HCT116 (cell line): ENCODE measurements around the gene SKAP1. TPM values are rescaled to one million over a fixed set of nuclear protein-coding genes. Genes with fewer than 3 reads are reported as not detected.

Experiments
- ATAC-seq: fragments of 200-7000 bp; cut with Tn5 transposase; 2 replicates; pipeline ENCODE4 v1.9.1; 2020; ENCODE audit warnings: mild to moderate bottlenecking, moderate library complexity
- BruUV-seq: library from RNA; stranded (reverse); fragments of 400-500 nt; replicated peaks from 2 replicates; lab custom pipeline; 2021; lab: Mats Ljungman, UMichigan
- CTCF ChIA-PET: fragments of 300-600 bp; sonication (Branson Sonifier 250); formaldehyde crosslinking; loops from one replicate; lab custom pipeline; 2021; ENCODE audit warnings: antibody characterized with exemption; lab: Charles Lee
- POLR2A ChIA-PET: fragments of 300-600, 350-600 bp; sonication (Branson Sonifier 250); formaldehyde crosslinking; loops from one replicate; lab custom pipeline; 2021; ENCODE audit warnings: antibody characterized with exemption; lab: Charles Lee
- RAD21 ChIA-PET, 2 experiments: fragments of 300-600 bp; sonication (Branson Sonifier 250); formaldehyde crosslinking; loops; one replicate each; lab custom pipeline; 2023; ENCODE audit warnings: low total read pairs in 2 of 2; ENCODE audit not compliant: uncharacterized antibody in 2 of 2, unreplicated experiment in 2 of 2, low non-redundant PET in 1 of 2; lab: Charles Lee
- DNase-seq: peaks from one replicate; pipeline ENCODE4 v3.0.0-alpha.2; 2010; ENCODE audit warnings: low read depth, low spot score
- H2AFZ ChIP-seq: fragments of 200-600 bp; shearing (Covaris generic), sonication (generic); 2 replicates; pipeline ENCODE4 v1.6.1; 2017; ENCODE audit warnings: low read depth, mixed run types, mixed read lengths, antibody characterized with exemption, low read length; ENCODE audit not compliant: poor library complexity, severe bottlenecking
- H3K27ac ChIP-seq: 2 replicates; pipeline ENCODE4 v1.5.1; 2012; ENCODE audit warnings: low read depth, low read length
- H3K27me3 ChIP-seq: fragments of 200-600 bp; sonication (generic); 2 replicates; pipeline ENCODE4 v1.6.1; 2016; ENCODE audit warnings: mixed run types, low read length, mixed read lengths; ENCODE audit not compliant: insufficient read depth
- H3K36me3 ChIP-seq, 2 experiments: fragments of 200-500 bp in 1 of 2; fragments of 200-600 bp in 1 of 2; sonication (Bioruptor generic) in 1 of 2; sonication (generic) in 1 of 2; 2 replicates each; pipeline versions ENCODE4 v1.5.1 to v1.6.1; 2014 to 2016; ENCODE audit warnings: low read length in 2 of 2, inconsistent platforms in 1 of 2, mixed read lengths in 1 of 2, mixed run types in 1 of 2; ENCODE audit not compliant: insufficient read depth in 2 of 2, control insufficient read depth in 1 of 2
- H3K4me1 ChIP-seq, 2 experiments: fragments of 200-600 bp in 1 of 2; sonication (generic) in 1 of 2; 2 replicates each; pipeline versions ENCODE4 v1.5.1 to v1.6.1; 2012 to 2017; ENCODE audit warnings: low read length in 2 of 2, inconsistent platforms in 1 of 2, mild to moderate bottlenecking in 1 of 2, mixed read lengths in 1 of 2, mixed run types in 1 of 2, moderate library complexity in 1 of 2; ENCODE audit not compliant: insufficient read depth in 2 of 2, control insufficient read depth in 1 of 2
- H3K4me2 ChIP-seq: fragments of 200-600 bp; sonication (generic); 2 replicates; pipeline ENCODE4 v1.6.1; 2017; ENCODE audit warnings: mixed run types, low read length, mixed read lengths
- H3K4me3 ChIP-seq, 2 experiments: fragments of 200-600 bp in 1 of 2; sonication (generic) in 1 of 2; replicated peaks in 1 of 2; 2 replicates each; pipeline ENCODE4 v1.5.1; 2011 to 2016; ENCODE audit warnings: low read length in 2 of 2, control low read depth in 1 of 2, low read depth in 1 of 2, mild to moderate bottlenecking in 1 of 2, mixed read lengths in 1 of 2, mixed run types in 1 of 2
- H3K79me2 ChIP-seq: fragments of 200-600 bp; sonication (generic); 2 replicates; pipeline ENCODE4 v1.6.1; 2017; ENCODE audit warnings: mild to moderate bottlenecking, mixed run types, low read length, moderate library complexity, mixed read lengths; ENCODE audit not compliant: insufficient read depth
- H3K9ac ChIP-seq: fragments of 200-600 bp; sonication (generic); 2 replicates; pipeline ENCODE4 v1.6.1; 2016; ENCODE audit warnings: low read length, mixed read lengths
- H3K9me2 ChIP-seq: fragments of 200-600 bp; sonication (generic), shearing (Covaris generic); 2 replicates; pipeline ENCODE4 v1.6.1; 2017; ENCODE audit warnings: mixed run types, mild to moderate bottlenecking, moderate library complexity; ENCODE audit not compliant: insufficient read depth
- H3K9me3 ChIP-seq, 2 experiments: fragments of 200-500 bp in 1 of 2; fragments of 200-600 bp in 1 of 2; sonication (Bioruptor generic) in 1 of 2; sonication (generic) in 1 of 2; 2 replicates each; pipeline ENCODE4 v1.6.1; 2014 to 2017; ENCODE audit warnings: low read length in 2 of 2, mixed read lengths in 2 of 2, inconsistent platforms in 1 of 2, low read depth in 1 of 2, mild to moderate bottlenecking in 1 of 2, mixed run types in 1 of 2, moderate library complexity in 1 of 2; ENCODE audit not compliant: control insufficient read depth in 1 of 2, insufficient read depth in 1 of 2
- H4K20me1 ChIP-seq: fragments of 200-600 bp; sonication (generic), shearing (Covaris generic); 2 replicates; pipeline ENCODE4 v1.6.1; 2017; ENCODE audit warnings: mixed run types, mild to moderate bottlenecking, moderate library complexity; ENCODE audit not compliant: insufficient read depth
- CTCF ChIP-seq, 3 experiments: fragments of 200-600 bp in 1 of 3; sonication (generic) in 1 of 3; IDR thresholded peaks in 2 of 3; conservative IDR thresholded peaks in 1 of 3; 2 replicates each; pipeline ENCODE4 v1.5.1; 2012 to 2017; ENCODE audit warnings: low read depth in 2 of 3, low read length in 2 of 3, antibody characterized with exemption in 1 of 3, borderline replicate concordance in 1 of 3, control low read depth in 1 of 3, mild to moderate bottlenecking in 1 of 3, mixed read lengths in 1 of 3, mixed run types in 1 of 3, moderate library complexity in 1 of 3; ENCODE audit not compliant: insufficient read depth in 1 of 3
- EGR1 ChIP-seq: IDR thresholded peaks from 2 replicates; pipeline ENCODE4 v1.6.1; 2012; ENCODE audit warnings: low read depth
- EZH2 ChIP-seq: fragments of 200-600 bp; sonication (generic); IDR thresholded peaks from 2 replicates; pipeline ENCODE4 v1.6.1; 2017; ENCODE audit warnings: antibody characterized with exemption, mixed run types
- EZH2phosphoT487 ChIP-seq: fragments of 200-600 bp; IDR thresholded peaks from 2 replicates; pipeline ENCODE4 v1.6.1; 2018; ENCODE audit warnings: antibody characterized with exemption, borderline replicate concordance
- JUND ChIP-seq: IDR thresholded peaks from 2 replicates; pipeline ENCODE4 v1.6.1; 2012
- REST ChIP-seq: IDR thresholded peaks from 2 replicates; pipeline ENCODE4 v1.6.1; 2012; ENCODE audit warnings: low read depth
- SIN3A ChIP-seq: IDR thresholded peaks from 2 replicates; pipeline ENCODE4 v1.6.1; 2012; ENCODE audit warnings: low read depth
- YY1 ChIP-seq: IDR thresholded peaks from 2 replicates; pipeline ENCODE4 v1.6.1; 2011; ENCODE audit warnings: low read length, low read depth, moderate library complexity, mild to moderate bottlenecking; ENCODE audit not compliant: insufficient replicate concordance; ENCODE audit errors: extremely low read depth
- ZBTB33 ChIP-seq: IDR thresholded peaks from 2 replicates; pipeline ENCODE4 v1.6.1; 2011; ENCODE audit warnings: mild to moderate bottlenecking, low read length, moderate library complexity; ENCODE audit not compliant: insufficient replicate concordance; ENCODE audit errors: extremely low read depth
- ZFX ChIP-seq: fragments of 450-650 bp; IDR thresholded peaks from 2 replicates; pipeline ENCODE4 v1.6.1; 2017
- ZNF274 ChIP-seq: fragments of 200-500 bp; sonication (Bioruptor generic); IDR thresholded peaks from 2 replicates; pipeline ENCODE4 v1.6.1; 2014; ENCODE audit warnings: mild to moderate bottlenecking, low read depth, low read length, inconsistent platforms
- intact Hi-C: fragments of 100-400 bp; cut with micrococcal nuclease; formaldehyde crosslinking; loops from 2 replicates; pipeline ENCODE4 v1.10.0; 2022
- total RNA-seq: library from RNA; stranded (reverse); gene quantifications from one replicate; pipeline ENCODE4 v1.2.1, GENCODE V29; 2021; ENCODE audit not compliant: unreplicated experiment

The SKAP1 gene
- total RNA-seq, 1 experiment from 2014 or later = 12.4 TPM

- no peak for TF ChIP-seq CTCF (IDR thresholded peaks at IDR 0.05 in 2 of 3, conservative IDR thresholded peaks at IDR 0.05 in 1 of 3; ENCODE audit: borderline replicate concordance in 1 of 3, insufficient read depth in 1 of 3, low read depth in 2 of 3, low read length in 2 of 3)
- no peak for TF ChIP-seq EGR1
- no peak for TF ChIP-seq EZH2phosphoT487
Observed at GRCh38 chr17:48162306-48162934, 267.6 kb downstream of the SKAP1 start (continued).

GRCh38 chr17:48161127-48161905, 268.7 kb downstream of the SKAP1 start:
- Histone ChIP-seq H3K4me1 (no peaks in the 10 kb centered on the region), H3K27me3 (no peaks in the 10 kb centered on the region), H3K36me3 (no peaks in the 10 kb centered on the region), H3K79me2 (no peaks in the 10 kb centered on the region), H2AFZ (no peak overlapping the region), H3K9me3 (no peaks in the 10 kb centered on the region), H3K9me2 (no peaks in the 10 kb centered on the region), H3K27ac (no peak overlapping the region), H4K20me1 (no peaks in the 10 kb centered on the region), H3K4me3 (no peak overlapping the region), H3K9ac (no peak overlapping the region), H3K4me2 (no peak overlapping the region)
- BruUV-seq = no TSS peak
- ATAC-seq (no peak), DNase-seq (no peak)
- no peak for TF ChIP-seq ZBTB33
- no peak for TF ChIP-seq REST
- no peak for TF ChIP-seq SIN3A
- TF ChIP-seq YY1 = no peak
- no peak for TF ChIP-seq EZH2
- TF ChIP-seq JUND = no peak
- no peak for TF ChIP-seq ZFX
- no peak for TF ChIP-seq ZNF274
- no peak for TF ChIP-seq EGR1
- ChIA-PET RAD21 (no interaction called here), CTCF (interaction anchor here (0.7 kb wide), 1 partner anchor 12 kb away, joined by 3 read pairs; no protein-coding TSS in a partner anchor), POLR2A (no interaction called here)
- intact Hi-C loops = no loop called here
